K562 (cell line): ENCODE results near the gene PATJ. TPM values are rescaled to one million over a fixed set of nuclear protein-coding genes. Genes with fewer than 3 reads are reported as not detected.
"Not testable (repeated sequence)": the region's sequence is repeated elsewhere in the genome, so short reads cannot be mapped to it uniquely, and the experiment has no call there.

Experiments used
- ATAC-seq: fragments of 200-7000 bp; cut with Tn5 transposase; 3 replicates; pipeline ENCODE4 v1.9.1; 2020; ENCODE audit warnings: moderate library complexity
- BruUV-seq: library from RNA; stranded (reverse); fragments of 400-500 nt; replicated peaks from 2 replicates; lab custom pipeline; 2021; lab: Mats Ljungman, UMichigan
- CTCF ChIA-PET: fragments of 300-600 bp; formaldehyde crosslinking; extraction: SDS; loops from one replicate; lab custom pipeline; 2021; ENCODE audit warnings: low intra/inter-chr PET ratio; lab: Yijun Ruan, JAX
- POLR2A ChIA-PET: fragments of 300-600, 350-650 bp; sonication (Branson Sonifier 250); formaldehyde crosslinking; extraction: SDS; loops from one replicate; lab custom pipeline; 2021; ENCODE audit warnings: antibody characterized with exemption, inconsistent platforms; lab: Yijun Ruan, JAX
- DNase-seq, 4 experiments: peaks; one replicate each; pipeline versions ENCODE4 v3.0.0 to v3.0.0-alpha.2; 2011 to 2018; ENCODE audit warnings: low spot score in 3 of 4, mixed read lengths in 3 of 4; ENCODE audit errors: extremely low read depth in 1 of 4
- FAIRE-seq: peaks from 2 replicates; lab custom pipeline; 2011; peaks lifted over from hg19 to GRCh38; lab: Jason Lieb, UNC
- H2AFZ ChIP-seq: 2 replicates; pipeline ENCODE4 v1.6.0; 2011; ENCODE audit warnings: low read depth, low read length, control low read depth, inconsistent platforms
- H3K27ac ChIP-seq: fragments of 200-600 bp; 3 replicates; pipeline ENCODE4 v1.8.0; 2011; ENCODE audit warnings: low read depth, mild to moderate bottlenecking, control low read depth, inconsistent platforms, low read length, moderate library complexity, mixed read lengths; ENCODE audit errors: extremely low read depth
- H3K27me3 ChIP-seq, 2 experiments: fragments of 300-600 bp in 1 of 2; 2 replicates in 1 of 2; 3 replicates in 1 of 2; pipeline versions ENCODE4 v1.6.0 to v1.8.0; 2011; ENCODE audit warnings: inconsistent platforms in 2 of 2, low read length in 2 of 2, mild to moderate bottlenecking in 1 of 2, mixed read lengths in 1 of 2, moderate library complexity in 1 of 2; ENCODE audit not compliant: control insufficient read depth in 2 of 2, insufficient read depth in 2 of 2
- H3K36me3 ChIP-seq: fragments of 300-600 bp; 3 replicates; pipeline ENCODE4 v1.8.0; 2011; ENCODE audit warnings: mild to moderate bottlenecking, low read length, inconsistent platforms; ENCODE audit not compliant: control insufficient read depth, insufficient read depth
- H3K4me1 ChIP-seq, 2 experiments: fragments of 200-600 bp in 1 of 2; replicated peaks in 1 of 2; 2 replicates in 1 of 2; 3 replicates in 1 of 2; pipeline versions ENCODE4 v1.5.1 to v1.8.0; 2011; ENCODE audit warnings: inconsistent platforms in 2 of 2, low read length in 2 of 2, mild to moderate bottlenecking in 1 of 2, mixed read lengths in 1 of 2, moderate library complexity in 1 of 2; ENCODE audit not compliant: control insufficient read depth in 2 of 2, insufficient read depth in 2 of 2
- H3K4me2 ChIP-seq: 2 replicates; pipeline ENCODE4 v1.6.1; 2011; ENCODE audit warnings: low read length, control low read depth, inconsistent platforms, mixed read lengths; ENCODE audit not compliant: insufficient read depth
- H3K4me3 ChIP-seq: fragments of 200-600 bp; sonication (generic), shearing (Covaris generic); 2 replicates; pipeline ENCODE4 v1.5.1; 2016; ENCODE audit warnings: control low read depth, inconsistent platforms
- H3K79me2 ChIP-seq: fragments of 200-600 bp; 3 replicates; pipeline ENCODE4 v1.8.0; 2011; ENCODE audit warnings: low read length, inconsistent platforms; ENCODE audit not compliant: control insufficient read depth, insufficient read depth
- H3K9ac ChIP-seq, 2 experiments: 2 replicates each; pipeline versions ENCODE4 v1.6.0 to v1.6.1; 2011; ENCODE audit warnings: low read depth in 2 of 2, low read length in 2 of 2, control low read depth in 1 of 2, inconsistent platforms in 1 of 2, mild to moderate bottlenecking in 1 of 2, mixed read lengths in 1 of 2; ENCODE audit not compliant: insufficient read depth in 1 of 2
- H3K9me1 ChIP-seq: one replicate; pipeline ENCODE4 v1.6.0; 2011; ENCODE audit warnings: inconsistent platforms, mild to moderate bottlenecking, low read length, moderate library complexity; ENCODE audit not compliant: control insufficient read depth, insufficient read depth
- H3K9me3 ChIP-seq: replicated peaks from 2 replicates; pipeline ENCODE4 v1.5.1; 2011; ENCODE audit warnings: low read depth, low read length, inconsistent platforms; ENCODE audit not compliant: control insufficient read depth, insufficient read depth
- H4K20me1 ChIP-seq: replicated peaks from 2 replicates; pipeline ENCODE4 v1.6.1; 2011; ENCODE audit warnings: low read length, inconsistent platforms, mixed read lengths; ENCODE audit not compliant: control insufficient read depth, insufficient read depth
- BDP1 ChIP-seq: IDR thresholded peaks from 3 replicates; pipeline ENCODE4 v1.6.1; 2011; ENCODE audit not compliant: insufficient read length, insufficient read depth
- CAMTA2 ChIP-seq: fragments of 250-450 bp; sonication (Bioruptor Pico); conservative IDR thresholded peaks from 2 replicates; pipeline ENCODE4 v1.5.1; 2022
- E2F1 ChIP-seq: sonication (generic); formaldehyde crosslinking; IDR thresholded peaks from 2 replicates; pipeline ENCODE4 v1.8.1; 2023; ENCODE audit warnings: mild to moderate bottlenecking, missing genetic modification reagents, moderate library complexity
- HNRNPH1 ChIP-seq: fragments of 200-400 bp; formaldehyde crosslinking; optimal IDR thresholded peaks from 2 replicates; pipeline ENCODE3; 2017; ENCODE audit warnings: low read depth, mild to moderate bottlenecking, low read length, moderate library complexity
- ILF3 ChIP-seq: fragments of 450-650 bp; IDR thresholded peaks from 2 replicates; pipeline ENCODE4 v1.6.1; 2018; ENCODE audit warnings: antibody characterized with exemption, mild to moderate bottlenecking, moderate library complexity, borderline replicate concordance
- IRF9 ChIP-seq: fragments of 450-650 bp; IDR thresholded peaks from 2 replicates; pipeline ENCODE4 v1.6.1; 2016; ENCODE audit warnings: missing biosample characterization, missing genetic modification characterization
- POLR2B ChIP-seq: fragments of 450-650 bp; IDR thresholded peaks from 2 replicates; pipeline ENCODE4 v1.6.1; 2018; ENCODE audit warnings: low read depth; ENCODE audit not compliant: partially characterized antibody
- USF2 ChIP-seq: sonication (generic); formaldehyde crosslinking; IDR thresholded peaks from 2 replicates; pipeline ENCODE4 v1.5.0; 2020; ENCODE audit warnings: missing genetic modification reagents
- ZNF445 ChIP-seq: fragments of 250-450 bp; sonication (Bioruptor Pico); IDR thresholded peaks from 2 replicates; pipeline ENCODE4 v1.4.0; 2020; ENCODE audit warnings: low read depth, mild to moderate bottlenecking, moderate library complexity
- WGBS: fragments of 100-300 bp; shearing (Covaris generic); methylation state at CpG from one replicate; pipeline ENCODE4 v1.1.6; 2016; ENCODE audit warnings: low coverage, mixed read lengths; ENCODE audit not compliant: insufficient coverage; ENCODE audit errors: missing lambda C conversion rate; 5-methylcytosine and 5-hydroxymethylcytosine counted together
- in situ Hi-C: fragments of 300-500 bp; cut with MboI; formaldehyde crosslinking; loops from 4 replicates; pipeline ENCODE4 v1.15.0; 2018; ENCODE audit warnings: inconsistent platforms, mixed read lengths
- intact Hi-C: fragments of 100-400 bp; cut with micrococcal nuclease; formaldehyde crosslinking; loops from 2 replicates; pipeline ENCODE4 v1.14.2; 2022
- polyA plus RNA-seq, 8 experiments: library from polyadenylated mRNA; depleted of rRNA in 4 of 8; stranded (reverse) in 5 of 8; unstranded in 3 of 8; fragments of >200 nt; fragmentation: Nextera tagmentation in 2 of 8; fragmentation: Illumina TruSeq in 1 of 8; extraction: Ambion mirVana in 2 of 8; extraction: Trizol in 1 of 8; gene quantifications; 2 replicates each; pipeline versions ENCODE4 v1.2.1 to v1.2.3, GENCODE V29; 2011 to 2014; ENCODE audit warnings: inconsistent platforms in 1 of 8, missing spikeins in 1 of 8
- total RNA-seq, 7 experiments: library from RNA; depleted of rRNA in 6 of 7; stranded (reverse); fragments of >200 nt in 6 of 7; fragmentation: Illumina TruSeq in 2 of 7; extraction: Trizol in 2 of 7; gene quantifications; 2 replicates each; pipeline versions ENCODE4 v1.2.1 to v1.2.3, GENCODE V29; 2011 to 2021; ENCODE audit warnings: low replicate concordance in 1 of 7

PATJ gene
- total and polyA plus RNA-seq, 9 of the 15 experiments (the other 6 are each of a cell fraction or from before 2014, with no cell fraction given), result 0.22 TPM; not detected in 8

- H3K4me2 ChIP-seq, POLR2A ChIA-PET, H3K79me2 ChIP-seq, H3K9me1 ChIP-seq, CTCF ChIA-PET, H3K9ac ChIP-seq, H3K9me3 ChIP-seq, H3K4me1 ChIP-seq, ATAC-seq, H3K4me3 ChIP-seq, BruUV-seq, H4K20me1 ChIP-seq, H3K27ac ChIP-seq, FAIRE-seq, intact Hi-C loops, in situ Hi-C loops, H3K36me3 ChIP-seq, H2AFZ ChIP-seq, H3K27me3 ChIP-seq, DNase-seq: not testable (repeated sequence)
- WGBS, result 12% methylated on average over 9 of the region's 9 CpGs
Observed at GRCh38 chr1:62220456-62220855, 478.2 kb downstream of the PATJ start.

GRCh38 chr1:62221171-62221570 lies 478.9 kb downstream of the PATJ start:
- ATAC-seq (no peak), FAIRE-seq (no peak), DNase-seq (no peak)
- in situ Hi-C loops, result no loop called here
- WGBS, result 0% methylated on average over 1 of the region's 1 CpG
- H3K36me3 ChIP-seq, result no peaks in the 10 kb centered on the region
- intact Hi-C loops, result no loop called here
- H2AFZ ChIP-seq, result no peak overlapping the region
- H3K79me2 ChIP-seq, result no peaks in the 10 kb centered on the region
- no peak overlapping the region for H3K4me3 ChIP-seq
- H3K9me1 ChIP-seq, result no peaks in the 10 kb centered on the region
- ChIA-PET CTCF (no interaction called here), POLR2A (no interaction called here)
- no peak overlapping the region for H3K27ac ChIP-seq
- peaks cover 0 to under 1% of the 10 kb centered on the region in 2 experiments; a peak in 1 of 5 replicates for H3K27me3 ChIP-seq
- H3K9ac ChIP-seq, result no peak overlapping the region
- no peaks in the 10 kb centered on the region for H3K4me1 ChIP-seq
- no peaks in the 10 kb centered on the region for H4K20me1 ChIP-seq
- H3K4me2 ChIP-seq, result no peak overlapping the region
- no peaks in the 10 kb centered on the region for H3K9me3 ChIP-seq
- BruUV-seq, result no TSS peak
- no peak for TF ChIP-seq IRF9 (tag)
- TF ChIP-seq BDP1, result no peak
- no peak for TF ChIP-seq E2F1 (CRISPR knock-in tag)
- TF ChIP-seq CAMTA2 (CRISPR knock-in tag), result no peak
- TF ChIP-seq ZNF445, result no peak
- TF ChIP-seq POLR2B, result no peak
- no peak for TF ChIP-seq HNRNPH1
- no peak for TF ChIP-seq USF2 (CRISPR knock-in tag)
- no peak for TF ChIP-seq ILF3
